Stimulated activated CD8-positive, alpha-beta memory T cell treated with anti-CD3 and anti-CD28 coated beads, Interleukin-15, amount 100 ng/mL, for 1 hour (primary cell): ENCODE data around the gene PPP1R14D.

Experiments used
- DNase-seq: peaks from one replicate; pipeline ENCODE4 v3.0.0-alpha.2; 2020; ENCODE audit warnings: low read depth

PPP1R14D gene

DNA sequence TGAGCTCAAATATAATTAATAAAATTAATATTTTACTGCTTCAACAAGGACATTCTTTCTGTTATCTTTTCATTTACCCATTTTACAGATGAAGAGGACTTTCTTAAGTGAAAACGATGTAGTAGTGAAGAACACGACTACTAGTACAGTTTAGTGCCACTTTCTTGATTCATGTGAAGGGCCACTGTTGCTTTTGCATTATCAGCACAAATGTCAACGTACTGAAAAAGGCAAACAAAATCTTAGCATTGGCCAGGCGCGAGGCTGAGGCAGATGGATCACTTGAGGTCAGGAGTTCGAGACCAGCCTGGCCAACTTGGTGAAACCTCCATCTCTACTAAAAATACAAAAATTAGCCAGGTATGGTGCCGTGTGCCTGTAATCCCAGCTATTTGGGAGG is 9.5 kb downstream of the PPP1R14D start:
- no peak for DNase-seq

DNA sequence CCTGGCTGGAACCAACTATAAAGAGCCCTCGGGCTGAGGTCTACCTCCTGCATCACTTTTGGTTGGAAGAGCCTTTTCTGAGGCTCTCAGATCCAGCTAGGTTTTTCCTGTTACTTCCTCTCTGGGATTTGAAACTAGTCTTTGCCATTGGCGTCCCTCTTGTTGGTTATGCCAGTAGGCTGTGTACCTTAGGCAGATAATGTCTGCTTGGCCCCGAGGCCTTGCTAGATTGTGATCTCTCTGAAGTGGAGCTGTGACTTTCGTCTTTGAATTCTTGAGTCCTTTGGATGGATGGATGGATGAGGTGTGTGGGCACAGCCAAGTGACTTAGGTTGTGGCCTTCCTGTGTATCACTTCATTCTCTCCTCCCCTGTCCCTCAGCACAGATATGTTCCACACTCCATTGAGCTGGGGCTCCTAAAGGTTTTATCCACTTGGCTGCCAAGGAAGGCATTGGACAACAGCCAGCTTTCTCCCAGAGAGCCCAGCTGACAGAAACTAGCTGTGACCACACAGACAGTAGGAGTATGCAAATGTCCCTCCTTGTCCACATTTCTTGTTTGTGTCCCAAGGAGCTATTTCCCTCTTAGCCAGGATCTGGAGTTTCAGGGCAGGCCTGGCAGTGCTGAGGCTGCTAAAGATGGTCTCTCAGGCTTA is 13.3 kb downstream of the PPP1R14D start:
- no peak for DNase-seq

DNA sequence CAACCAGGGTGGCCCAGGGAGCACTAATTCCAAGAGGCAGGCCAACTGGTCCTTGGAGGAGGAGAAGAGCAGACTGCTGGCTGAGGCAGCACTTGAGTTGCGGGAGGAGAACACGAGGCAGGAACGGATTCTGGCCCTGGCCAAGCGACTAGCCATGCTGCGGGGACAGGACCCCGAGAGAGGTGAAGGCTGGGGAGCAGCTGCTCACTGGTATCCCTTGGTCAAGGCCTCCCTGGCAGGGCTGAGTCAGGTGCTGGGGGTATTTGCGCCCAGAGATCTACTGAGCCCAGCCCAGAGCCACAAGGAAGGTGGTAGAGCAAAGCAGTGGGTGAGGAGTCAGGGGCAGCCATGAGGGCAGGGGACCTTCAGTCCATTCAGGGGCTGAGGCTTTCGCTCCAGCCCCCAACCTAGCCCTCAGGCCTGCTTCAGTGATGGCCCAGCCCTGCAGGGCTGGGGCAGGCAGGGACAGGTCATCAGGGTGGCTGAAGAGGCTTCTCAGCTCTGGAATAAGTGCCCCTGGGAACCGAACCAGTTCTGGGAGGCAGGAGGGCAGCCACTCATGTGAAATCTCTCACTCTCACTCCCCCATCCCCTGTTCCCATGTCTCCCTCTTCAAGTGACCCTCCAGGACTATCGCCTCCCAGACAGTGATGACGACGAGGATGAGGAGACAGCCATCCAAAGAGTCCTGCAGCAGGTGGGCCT is 15.6 kb downstream of the PPP1R14D start:
- DNase-seq, result no peak

DNA sequence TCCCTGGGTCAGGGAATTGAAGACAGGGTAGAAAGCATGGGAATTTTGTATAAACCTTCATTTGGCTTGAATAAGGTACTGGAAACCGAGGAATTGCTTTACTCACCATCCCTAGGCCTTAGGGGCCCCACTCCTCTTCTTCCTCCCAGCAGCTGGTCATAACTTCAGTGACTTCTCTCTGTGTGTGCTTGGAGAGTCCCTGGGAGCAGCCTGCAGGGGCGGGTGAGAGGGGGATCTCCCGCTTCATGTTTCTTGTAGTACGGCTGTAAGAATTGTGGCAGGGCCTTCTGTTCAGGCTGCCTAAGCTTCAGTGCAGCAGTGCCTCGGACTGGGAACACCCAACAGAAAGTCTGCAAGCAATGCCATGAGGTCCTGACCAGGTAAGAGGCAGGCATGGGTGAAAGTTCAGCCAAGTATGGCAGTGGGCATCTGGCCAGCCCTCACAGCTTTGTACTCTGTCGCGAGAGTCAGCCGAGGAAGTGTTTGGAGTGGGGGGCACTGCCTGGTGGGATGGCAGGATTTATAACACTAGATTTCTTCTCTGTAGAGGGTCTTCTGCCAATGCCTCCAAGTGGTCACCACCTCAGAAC is 19.6 kb downstream of the PPP1R14D start:
- no peak for DNase-seq

DNA sequence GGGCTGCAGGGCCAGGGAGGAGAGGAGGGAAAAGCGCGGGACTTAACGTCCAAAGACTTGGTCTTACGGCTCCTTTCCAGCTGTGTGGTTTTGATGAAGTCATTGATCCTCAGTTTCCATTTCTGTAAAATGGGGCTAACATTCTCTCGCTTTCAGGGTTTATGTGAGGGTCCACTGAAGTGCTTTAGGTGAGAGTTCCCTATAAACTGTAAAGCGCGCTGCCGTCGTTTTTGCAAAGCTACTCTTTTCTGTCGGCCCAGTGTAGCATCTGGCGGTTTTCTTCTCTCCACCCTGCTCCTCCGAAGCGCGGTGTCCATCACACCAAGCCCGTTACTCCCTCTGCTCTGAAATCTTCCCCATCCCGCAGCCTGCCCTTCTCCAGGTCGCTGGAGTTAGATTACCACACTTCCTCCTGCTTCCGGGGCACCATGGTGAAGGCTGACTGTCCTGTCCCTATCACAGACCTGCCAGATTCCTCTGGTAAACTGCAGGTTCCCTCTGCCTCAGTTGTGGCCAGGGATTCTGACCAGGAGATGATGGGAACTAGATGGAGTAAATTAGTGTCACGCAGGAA is 20.5 kb downstream of the PPP1R14D start:
- no peak for DNase-seq

DNA sequence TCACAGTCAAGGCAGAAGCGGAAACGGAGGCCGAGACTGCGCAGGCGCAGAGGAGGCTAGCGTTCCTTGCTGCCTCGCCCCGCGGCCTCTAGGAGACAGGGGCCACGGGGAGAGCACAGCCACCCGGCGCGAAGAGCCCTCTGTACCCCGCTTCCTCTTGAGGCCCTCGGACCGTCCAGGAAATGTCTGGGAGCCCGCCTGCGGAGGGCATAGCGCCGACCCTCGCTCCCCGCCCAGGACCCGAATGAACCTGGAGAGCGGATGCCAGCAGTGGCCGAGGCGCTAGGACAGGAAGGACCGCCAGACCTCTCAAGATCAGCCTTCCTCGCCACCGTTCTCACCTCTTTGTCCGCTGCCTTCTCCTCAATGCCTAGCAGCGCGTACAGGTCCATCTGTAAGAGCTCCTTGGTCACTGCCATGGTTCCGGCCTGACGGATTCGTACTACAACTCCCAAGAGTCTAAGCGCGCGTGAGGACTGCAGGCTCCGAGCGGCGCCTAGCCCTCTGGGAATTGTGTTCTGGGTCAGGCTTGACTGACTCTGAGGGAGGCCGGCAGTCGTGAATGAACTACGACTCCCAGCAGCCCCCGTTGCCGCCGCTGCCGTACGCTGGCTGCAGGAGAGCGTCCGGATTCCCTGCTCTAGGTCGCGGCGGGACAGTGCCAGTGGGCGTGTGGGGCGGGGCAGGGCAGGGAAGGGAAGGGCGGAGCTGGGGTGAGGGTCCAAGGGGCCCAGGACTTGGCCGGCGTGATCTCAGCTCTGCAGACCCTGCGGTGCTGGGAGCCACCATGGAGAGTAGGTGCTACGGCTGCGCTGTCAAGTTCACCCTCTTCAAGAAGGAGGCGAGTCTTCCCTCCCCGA is 21.2 kb downstream of the PPP1R14D start, which contains the start of the genes DNAJC17 and ZFYVE19:
Gene DNAJC17 (minus strand): TSS at position 446 of the 860 bp plus-strand sequence. CDS start 27 bp downstream, at position 419.
Gene ZFYVE19 (plus strand): TSS at position 62 of the 860 bp plus-strand sequence. CDS start 501 bp downstream, at position 563.
- peak; percentile 88 for DNase-seq

DNA sequence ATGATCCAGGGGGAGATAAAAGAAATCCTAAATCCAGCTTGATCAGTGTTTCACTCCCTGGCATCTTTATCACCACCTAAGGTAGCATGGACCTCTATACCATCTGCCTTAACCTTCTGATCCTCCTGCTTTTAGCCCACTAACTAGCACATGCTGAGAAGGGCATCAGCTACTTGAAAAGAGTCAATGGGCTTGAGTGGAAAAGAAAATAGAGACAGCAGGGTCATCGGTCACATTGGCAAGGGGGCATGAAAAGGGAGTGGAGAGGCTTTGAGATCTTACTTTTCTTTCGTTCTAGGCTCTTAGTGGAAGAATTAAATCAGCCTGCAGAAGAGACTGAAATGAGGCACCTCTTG is 21.9 kb downstream of the PPP1R14D start:
- no peak for DNase-seq

DNA sequence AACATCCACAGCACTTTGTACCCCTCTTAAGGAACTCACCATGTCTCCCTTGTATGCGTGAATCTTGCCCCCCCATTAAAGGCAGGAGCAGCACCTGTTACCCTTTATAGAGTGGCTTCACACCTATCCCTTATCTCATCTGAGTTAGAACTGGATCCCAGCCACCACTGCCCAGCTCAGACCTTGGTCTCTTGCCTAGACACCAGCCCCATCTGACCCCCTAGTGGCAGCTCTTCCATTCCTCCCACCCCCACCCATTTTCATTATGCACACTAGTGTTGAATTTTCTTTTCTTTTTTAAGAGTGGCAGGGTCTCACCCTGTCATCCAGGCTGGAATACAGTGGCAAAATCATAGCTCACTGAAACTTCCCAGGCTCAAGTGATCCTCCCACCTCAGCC is 24.8 kb downstream of the PPP1R14D start:
- no peak for DNase-seq

DNA sequence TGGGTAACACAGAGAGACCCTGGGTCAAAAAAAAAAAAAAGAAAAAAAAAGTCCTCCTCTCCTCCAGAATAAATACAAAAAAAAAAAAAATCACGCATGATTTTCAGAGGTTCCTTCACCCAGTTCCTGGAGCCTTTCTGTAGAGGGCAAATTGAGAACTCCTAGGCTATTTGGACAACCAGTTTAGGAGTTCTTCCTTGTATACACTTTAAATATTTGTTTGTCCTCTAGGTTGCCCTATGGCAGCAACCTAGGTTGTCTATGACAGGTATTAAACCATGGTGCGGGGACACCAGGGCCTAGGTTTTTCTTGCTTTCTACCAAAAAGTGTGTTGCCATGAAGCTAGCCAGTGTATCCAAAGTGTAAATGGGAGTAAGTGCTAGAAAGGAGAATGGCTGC is 25.4 kb downstream of the PPP1R14D start:
- DNase-seq, result no peak

DNA sequence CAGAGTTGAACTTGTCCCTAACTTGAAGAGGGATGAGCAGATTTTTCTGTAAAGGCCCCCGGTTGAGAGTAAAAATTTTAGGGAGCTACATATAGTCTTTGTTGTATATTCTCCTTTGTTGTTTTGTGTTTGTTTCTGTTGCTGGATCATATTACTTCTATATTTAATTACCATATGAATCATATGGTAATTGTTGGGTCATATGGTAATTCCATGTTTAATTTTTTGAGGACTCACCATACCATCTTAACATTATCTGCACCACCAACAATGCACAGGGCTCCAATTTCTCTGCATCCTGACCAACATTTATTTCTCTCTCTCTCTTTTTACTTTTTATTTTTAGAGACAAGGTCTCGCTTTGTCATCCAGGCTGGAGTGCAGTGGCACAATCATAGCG is 29.0 kb downstream of the PPP1R14D start:
- DNase-seq, result no peak

DNA sequence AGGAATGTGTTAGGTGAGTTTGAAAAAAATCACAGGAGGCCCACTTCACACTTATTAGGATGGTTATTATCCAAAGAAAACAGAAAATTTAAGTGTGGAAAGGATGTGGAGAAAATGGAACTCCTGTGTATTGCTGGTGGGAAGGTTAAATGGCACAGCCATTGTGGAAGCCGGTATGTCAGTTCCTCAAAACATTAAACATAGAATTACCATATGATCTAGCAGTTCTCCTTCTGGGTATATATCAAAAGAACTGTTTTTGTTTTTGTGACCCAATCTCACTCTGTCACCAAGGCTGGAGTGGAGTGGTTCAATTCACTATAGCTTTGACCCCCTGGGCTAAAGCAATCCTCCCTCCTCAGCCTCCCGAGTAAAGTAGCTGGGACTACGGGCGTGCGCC is 32.0 kb downstream of the PPP1R14D start:
- no peak for DNase-seq

DNA sequence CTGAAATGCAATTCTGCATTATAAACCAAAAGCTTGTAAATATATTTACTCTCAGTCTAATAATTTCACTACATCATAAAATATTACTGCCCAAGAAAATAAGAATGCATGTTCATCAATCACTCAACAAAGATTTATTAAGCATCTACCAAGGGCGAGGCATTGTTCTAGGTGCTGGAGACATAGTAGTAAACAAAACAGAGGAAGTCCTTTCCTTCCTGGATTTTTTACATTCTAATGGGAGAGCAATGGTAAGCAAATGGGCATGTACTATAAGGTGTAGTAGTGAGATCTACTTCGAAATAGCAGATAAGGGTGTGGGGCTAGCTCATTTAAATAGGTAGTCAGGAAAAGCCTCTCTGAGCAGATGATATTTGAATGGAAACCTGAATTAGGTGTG is 32.5 kb downstream of the PPP1R14D start:
- no peak for DNase-seq

DNA sequence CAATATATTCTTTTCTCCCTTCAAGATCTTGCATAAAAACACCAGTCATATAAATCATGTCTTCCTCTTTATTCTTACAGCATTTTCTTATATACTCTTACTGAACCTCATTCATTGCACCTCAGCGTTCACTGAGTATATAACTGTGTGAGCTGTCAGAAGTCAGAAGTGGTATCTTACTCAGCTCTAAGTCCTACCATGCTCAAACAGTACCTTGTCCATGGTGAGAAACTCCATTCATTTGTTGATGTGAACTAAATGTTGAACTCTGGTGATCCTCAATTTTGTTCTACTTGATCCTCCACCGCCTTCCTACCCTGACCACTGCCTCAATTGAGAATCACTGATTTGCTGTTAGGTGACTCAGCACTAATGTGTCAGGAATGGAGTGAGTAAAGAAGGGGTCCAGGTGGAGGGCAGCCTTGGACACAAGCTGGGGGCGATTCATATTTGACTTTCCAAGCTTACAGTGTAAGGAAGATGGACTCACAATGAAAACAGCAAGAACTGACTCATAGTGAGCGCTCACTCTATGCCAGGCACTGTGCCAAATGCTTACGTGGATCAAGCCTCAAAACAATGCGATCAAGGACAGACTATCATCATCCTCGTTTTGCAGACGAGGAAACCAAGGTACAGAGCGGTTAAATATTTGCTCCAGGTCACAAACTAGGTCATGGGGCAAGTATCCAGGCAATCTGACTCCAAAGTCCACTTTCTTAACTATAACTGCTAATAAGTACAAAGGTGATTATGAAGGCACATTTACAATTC is 35.1 kb downstream of the PPP1R14D start:
- no peak for DNase-seq

DNA sequence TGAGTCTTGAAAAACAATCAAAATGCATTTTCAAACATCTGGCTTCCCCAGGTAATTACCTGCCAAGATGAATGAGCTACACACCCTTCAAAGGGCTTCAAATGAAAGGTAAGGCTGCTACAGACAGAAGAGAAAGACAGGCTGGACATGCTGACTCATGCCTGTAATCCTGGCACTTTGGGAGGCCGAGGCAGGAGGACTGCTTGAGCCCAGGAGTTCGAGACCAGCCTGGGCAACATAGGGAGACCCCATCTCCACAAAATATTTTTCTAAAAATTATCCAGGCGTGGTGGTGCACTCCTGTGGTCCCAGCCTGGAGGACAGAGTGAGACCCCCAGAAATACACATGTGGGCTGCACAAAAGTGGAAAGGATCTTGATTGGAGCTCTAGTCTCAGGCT is 36.1 kb downstream of the PPP1R14D start:
- DNase-seq, result no peak

DNA sequence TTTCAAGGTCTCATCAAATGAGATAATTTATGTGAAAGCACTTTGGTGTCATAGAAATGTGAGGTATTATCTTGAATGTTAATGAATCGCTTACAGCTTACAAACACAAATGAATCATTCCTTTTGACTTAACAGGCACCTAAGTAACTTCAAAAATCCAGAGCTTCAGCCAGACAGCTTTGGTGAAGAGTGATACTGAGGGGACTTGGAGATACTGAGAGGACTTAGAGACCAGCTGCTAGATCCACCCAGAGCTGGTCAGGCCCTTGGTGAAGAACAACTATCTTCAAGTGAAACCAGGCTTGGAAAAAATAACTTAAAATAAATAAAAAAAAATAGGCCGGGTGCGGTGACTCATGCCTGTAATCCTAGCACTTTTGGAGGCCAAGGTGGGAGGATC is 37.8 kb downstream of the PPP1R14D start:
- no peak for DNase-seq

DNA sequence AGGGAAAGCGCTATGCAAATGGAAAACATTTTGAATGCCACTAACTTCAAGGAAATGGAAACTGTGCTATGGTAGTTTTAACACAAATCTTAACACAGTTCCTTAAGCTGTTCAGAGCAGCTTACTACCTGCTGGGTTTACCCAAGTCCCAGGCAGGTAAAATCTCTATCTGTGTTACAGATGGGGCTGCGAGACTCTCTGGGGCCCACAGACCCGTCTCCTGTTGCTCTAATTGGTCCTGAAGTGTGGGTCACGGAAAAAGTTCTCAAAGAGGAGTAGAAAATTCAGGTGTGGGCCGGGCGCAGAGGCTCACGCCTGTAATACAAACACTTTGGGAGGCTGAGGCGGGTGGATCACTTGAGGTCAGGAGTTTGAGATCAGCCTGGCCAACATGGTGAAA is 38.5 kb downstream of the PPP1R14D start:
- no peak for DNase-seq

DNA sequence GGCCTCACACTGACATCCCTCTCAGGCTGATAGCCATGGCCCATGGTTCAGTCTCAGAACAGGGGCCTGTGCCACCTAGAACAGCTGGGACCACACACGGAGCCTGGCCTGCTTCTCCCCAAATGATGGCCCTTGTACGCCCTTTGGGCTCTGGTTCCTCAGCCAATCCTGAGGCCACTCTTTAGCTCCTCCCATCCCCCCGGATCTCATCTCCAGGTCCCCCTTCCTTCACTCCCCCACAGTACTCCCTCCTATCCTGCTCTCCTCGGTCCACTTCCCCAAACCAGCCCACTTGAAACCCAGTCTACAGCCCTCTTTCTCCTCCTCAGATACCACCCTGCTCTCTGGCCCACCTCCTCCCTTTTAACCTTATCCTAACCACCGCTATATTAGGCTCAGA is 39.4 kb downstream of the PPP1R14D start:
- no peak for DNase-seq

DNA sequence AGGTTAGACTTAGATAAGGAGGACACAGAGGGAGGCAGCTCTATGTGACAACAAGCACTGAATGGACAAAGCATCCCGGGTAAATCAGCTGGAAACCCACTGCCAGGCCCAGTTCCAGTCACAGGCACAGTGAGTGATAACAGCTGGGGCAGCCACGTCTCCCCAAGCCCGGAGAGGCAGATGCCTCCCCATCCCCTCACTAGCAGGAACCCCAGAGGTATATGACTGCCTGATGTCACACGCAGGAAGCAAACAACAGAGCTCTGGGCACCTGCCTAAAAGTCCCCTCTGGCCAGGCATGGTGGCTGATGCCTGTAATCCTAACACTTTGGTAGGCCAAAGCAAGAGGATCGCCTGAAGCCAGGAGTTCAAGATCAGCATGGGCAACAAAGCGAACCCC is 40.5 kb downstream of the PPP1R14D start:
- DNase-seq, result no peak

DNA sequence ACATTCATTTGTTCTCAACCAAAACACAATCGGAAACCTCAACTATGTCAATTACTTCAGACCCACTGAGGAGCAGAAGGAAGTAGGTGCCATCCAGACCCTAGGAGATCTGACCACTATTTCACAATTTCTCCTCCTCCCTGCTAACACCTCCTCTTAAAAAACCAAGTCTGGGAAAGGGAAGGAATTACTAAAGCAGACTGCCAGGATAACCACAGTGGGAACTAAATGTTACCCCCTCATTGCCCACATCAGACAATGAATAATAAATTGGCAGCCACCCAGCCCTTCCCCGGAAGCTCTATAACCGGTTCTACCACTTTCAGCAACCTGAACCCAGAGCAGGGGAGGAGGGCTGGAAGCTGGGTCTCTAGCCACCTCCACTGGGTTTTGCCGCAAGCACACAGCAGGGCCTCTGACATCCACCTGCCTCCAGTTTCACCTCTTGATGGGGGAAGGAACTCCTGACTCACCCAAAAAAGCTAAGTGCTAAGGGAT is 41.1 kb downstream of the PPP1R14D start:
- no peak for DNase-seq

DNA sequence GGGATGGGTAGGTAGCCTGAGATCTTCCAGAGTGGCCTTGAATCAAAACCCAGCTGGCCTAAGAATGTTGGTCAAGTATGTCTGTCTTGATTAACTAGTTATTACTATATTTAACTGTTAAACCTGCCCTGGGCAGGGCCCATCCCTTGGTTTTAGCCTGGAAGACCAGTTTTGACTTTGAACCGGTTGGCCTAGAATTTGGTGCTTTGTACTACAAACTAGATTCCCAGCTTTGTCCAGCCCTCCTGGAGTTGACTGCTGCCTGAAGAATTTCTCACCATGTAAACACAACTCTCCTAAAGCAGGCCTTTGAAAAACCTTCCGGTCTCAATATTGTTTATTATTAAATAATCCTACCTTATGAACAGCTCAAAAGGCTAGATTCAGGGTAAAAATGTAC is 42.7 kb downstream of the PPP1R14D start:
- no peak for DNase-seq

DNA sequence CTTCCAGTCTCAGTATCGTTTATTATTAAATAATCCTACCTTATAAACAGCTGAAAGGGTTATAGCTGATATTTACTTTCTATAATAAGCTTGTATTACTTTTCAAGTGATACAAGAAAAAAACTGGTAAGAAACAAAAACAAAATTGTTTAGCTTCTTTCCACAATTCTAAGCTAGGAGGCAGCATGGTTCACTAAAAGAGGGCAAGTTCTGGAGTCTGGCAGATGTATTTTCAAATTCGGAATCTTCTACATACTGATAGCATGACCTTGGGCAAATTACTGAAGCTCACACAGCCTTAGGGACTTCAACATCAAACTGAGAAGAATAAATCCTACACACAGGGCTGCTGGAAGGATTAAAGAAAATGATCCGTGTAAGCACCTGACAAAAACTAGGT is 43.3 kb downstream of the PPP1R14D start:
- DNase-seq, result no peak
